Activated T-helper 2 cell treated with anti-CD3 and anti-CD28 coated beads, Interferon-gamma antibody, Interleukin-2, Interleukin-4, amounts not matched to agents 10 μg/mL and 5 μg/mL and 100 μg/mL, durations not matched to agents 14 hours and 24 hours and 36 hours (primary cell): ENCODE results near the gene HADHB. TPM values are rescaled to one million over a fixed set of nuclear protein-coding genes. Genes with fewer than 3 reads are reported as not detected.
"Not testable (repeated sequence)": the region's sequence is repeated elsewhere in the genome, so short reads cannot be mapped to it uniquely, and the experiment has no call there.

ENCODE experiments used
- DNase-seq: peaks from one replicate; pipeline ENCODE4 v3.0.0; 2021; ENCODE audit warnings: low spot score
- H3K27ac Mint-ChIP-seq: one replicate; pipeline ENCODE4 v1.8.0; 2021; ENCODE audit warnings: mixed read lengths
- H3K27me3 Mint-ChIP-seq: one replicate; pipeline ENCODE4 v1.8.0; 2021; ENCODE audit warnings: low read depth, mixed read lengths
- H3K36me3 Mint-ChIP-seq: one replicate; pipeline ENCODE4 v1.8.0; 2021; ENCODE audit warnings: low read depth, mixed read lengths
- H3K4me1 Mint-ChIP-seq: one replicate; pipeline ENCODE4 v1.8.0; 2021; ENCODE audit warnings: low read depth, mixed read lengths
- H3K4me3 Mint-ChIP-seq: one replicate; pipeline ENCODE4 v1.8.0; 2021; ENCODE audit warnings: low read depth, mild to moderate bottlenecking, moderate library complexity, mixed read lengths
- H3K9me3 Mint-ChIP-seq: one replicate; pipeline ENCODE4 v1.8.0; 2021; ENCODE audit warnings: mixed read lengths
- intact Hi-C: fragments of 100-400 bp; cut with micrococcal nuclease; formaldehyde crosslinking; loops from one replicate; pipeline ENCODE4 v1.15.1; 2023
- total RNA-seq: library from RNA; stranded (reverse); gene quantifications from 2 replicates; pipeline ENCODE4 v1.2.3, GENCODE V29; 2022

The HADHB gene
- total RNA-seq, 1 donor from 2014 or later: 108 TPM

- no peaks in the 10 kb centered on the region for H3K4me1 Mint-ChIP-seq
- no peaks in the 10 kb centered on the region for H3K9me3 Mint-ChIP-seq
- no peak overlapping the region for H3K4me3 Mint-ChIP-seq
- H3K36me3 Mint-ChIP-seq: no peaks in the 10 kb centered on the region
- H3K27me3 Mint-ChIP-seq: peaks cover 3% of the 10 kb centered on the region
- no peak overlapping the region for H3K27ac Mint-ChIP-seq
- no peak for DNase-seq
- intact Hi-C loops: no loop called here
These were observed 60.8 kb downstream of the HADHB start for GRCh38 chr2:26305540-26305939.

- H3K4me1 Mint-ChIP-seq: no peaks in the 10 kb centered on the region
- H3K36me3 Mint-ChIP-seq: no peaks in the 10 kb centered on the region
- no peak overlapping the region for H3K4me3 Mint-ChIP-seq
- H3K27ac Mint-ChIP-seq: no peak overlapping the region
- H3K9me3 Mint-ChIP-seq: no peaks in the 10 kb centered on the region
- peaks cover 3% of the 10 kb centered on the region for H3K27me3 Mint-ChIP-seq
- no peak for DNase-seq
- intact Hi-C loops: no loop called here
These were observed 65.2 kb downstream of the HADHB start for GRCh38 chr2:26309921-26310320.

GRCh38 chr2:26312471-26312870, 67.7 kb downstream of the HADHB start:
- Mint-ChIP-seq H3K27me3 (no peaks in the 10 kb centered on the region), H3K4me1 (no peaks in the 10 kb centered on the region), H3K9me3 (no peaks in the 10 kb centered on the region), H3K27ac (no peak overlapping the region), H3K36me3 (no peaks in the 10 kb centered on the region), H3K4me3 (no peak overlapping the region)
- intact Hi-C loops: no loop called here
- DNase-seq: no peak

GRCh38 chr2:26313446-26313845, 68.7 kb downstream of the HADHB start:
- H3K27ac Mint-ChIP-seq: no peak overlapping the region
- no peaks in the 10 kb centered on the region for H3K27me3 Mint-ChIP-seq
- intact Hi-C loops: no loop called here
- no peak for DNase-seq
- H3K4me1 Mint-ChIP-seq: no peaks in the 10 kb centered on the region
- H3K4me3 Mint-ChIP-seq: no peak overlapping the region
- H3K9me3 Mint-ChIP-seq: no peaks in the 10 kb centered on the region
- no peaks in the 10 kb centered on the region for H3K36me3 Mint-ChIP-seq

GRCh38 chr2:26314243-26314642, 69.5 kb downstream of the HADHB start:
- Mint-ChIP-seq H3K27me3 (no peaks in the 10 kb centered on the region), H3K4me1 (no peaks in the 10 kb centered on the region), H3K27ac (no peak overlapping the region), H3K4me3 (no peak overlapping the region), H3K9me3 (no peaks in the 10 kb centered on the region), H3K36me3 (no peaks in the 10 kb centered on the region)
- intact Hi-C loops: no loop called here
- DNase-seq: no peak

- Mint-ChIP-seq H3K27me3 (peaks cover 3% of the 10 kb centered on the region), H3K4me3 (no peak overlapping the region), H3K27ac (no peak overlapping the region), H3K4me1 (no peaks in the 10 kb centered on the region), H3K36me3 (no peaks in the 10 kb centered on the region), H3K9me3 (no peaks in the 10 kb centered on the region)
- DNase-seq: no peak
- intact Hi-C loops: no loop called here
These were observed 71.3 kb downstream of the HADHB start for GRCh38 chr2:26316041-26316440.

GRCh38 chr2:26316845-26317244, 72.1 kb downstream of the HADHB start:
- Mint-ChIP-seq H3K4me1 (no peaks in the 10 kb centered on the region), H3K4me3 (no peak overlapping the region), H3K9me3 (no peaks in the 10 kb centered on the region), H3K27me3 (peaks cover 3% of the 10 kb centered on the region), H3K27ac (no peak overlapping the region), H3K36me3 (no peaks in the 10 kb centered on the region)
- no peak for DNase-seq
- intact Hi-C loops: no loop called here

- Mint-ChIP-seq H3K27ac (no peak overlapping the region), H3K9me3 (no peaks in the 10 kb centered on the region), H3K4me1 (no peaks in the 10 kb centered on the region), H3K27me3 (peaks cover 3% of the 10 kb centered on the region), H3K36me3 (no peaks in the 10 kb centered on the region), H3K4me3 (no peak overlapping the region)
- intact Hi-C loops: no loop called here
- no peak for DNase-seq
These were observed 72.8 kb downstream of the HADHB start for GRCh38 chr2:26317377-26318105.

GRCh38 chr2:26318950-26319349, 74.2 kb downstream of the HADHB start:
- Mint-ChIP-seq H3K4me3 (no peak overlapping the region), H3K27me3 (peaks cover 3% of the 10 kb centered on the region), H3K4me1 (no peaks in the 10 kb centered on the region), H3K27ac (no peak overlapping the region), H3K9me3 (no peaks in the 10 kb centered on the region), H3K36me3 (no peaks in the 10 kb centered on the region)
- no peak for DNase-seq
- intact Hi-C loops: no loop called here

- H3K9me3 Mint-ChIP-seq, H3K27ac Mint-ChIP-seq, H3K4me3 Mint-ChIP-seq, H3K36me3 Mint-ChIP-seq, H3K27me3 Mint-ChIP-seq, DNase-seq, intact Hi-C loops, H3K4me1 Mint-ChIP-seq: not testable (repeated sequence)
These were observed 79.7 kb downstream of the HADHB start for GRCh38 chr2:26324479-26324878.

GRCh38 chr2:26324903-26325302, 80.2 kb downstream of the HADHB start:
- intact Hi-C loops: no loop called here
- H3K9me3 Mint-ChIP-seq: no peaks in the 10 kb centered on the region
- H3K27me3 Mint-ChIP-seq: no peaks in the 10 kb centered on the region
- H3K4me3 Mint-ChIP-seq: no peak overlapping the region
- no peaks in the 10 kb centered on the region for H3K36me3 Mint-ChIP-seq
- H3K27ac Mint-ChIP-seq: no peak overlapping the region
- H3K4me1 Mint-ChIP-seq: peaks cover 12% of the 10 kb centered on the region
- DNase-seq: no peak

GRCh38 chr2:26325851-26326250, 81.1 kb downstream of the HADHB start:
- H3K27ac Mint-ChIP-seq: no peak overlapping the region
- no peak for DNase-seq
- no peaks in the 10 kb centered on the region for H3K9me3 Mint-ChIP-seq
- H3K4me1 Mint-ChIP-seq: peaks cover 19% of the 10 kb centered on the region
- no peaks in the 10 kb centered on the region for H3K27me3 Mint-ChIP-seq
- no peaks in the 10 kb centered on the region for H3K36me3 Mint-ChIP-seq
- intact Hi-C loops: no loop called here
- no peak overlapping the region for H3K4me3 Mint-ChIP-seq

- no peak for DNase-seq
- peaks cover 19% of the 10 kb centered on the region for H3K4me1 Mint-ChIP-seq
- no peak overlapping the region for H3K4me3 Mint-ChIP-seq
- no peak overlapping the region for H3K27ac Mint-ChIP-seq
- intact Hi-C loops: no loop called here
- H3K36me3 Mint-ChIP-seq: no peaks in the 10 kb centered on the region
- H3K9me3 Mint-ChIP-seq: no peaks in the 10 kb centered on the region
- no peaks in the 10 kb centered on the region for H3K27me3 Mint-ChIP-seq
These were observed 81.8 kb downstream of the HADHB start for GRCh38 chr2:26326514-26326913.
